OCI-LY3 (cell line): Measurements from ENCODE around the gene SCAMP5.

Experiments
- H2AFZ ChIP-seq: fragments of 200-600, 300-600 bp; shearing (Covaris generic); 2 replicates; pipeline ENCODE4 v1.6.0; 2014; ENCODE audit warnings: antibody characterized with exemption, low read depth, low read length
- H3K27ac ChIP-seq: fragments of 200-600, 300-600 bp; sonication (generic); 2 replicates; pipeline ENCODE4 v1.5.1; 2014; ENCODE audit warnings: mild to moderate bottlenecking, low read length, moderate library complexity, mixed read lengths
- H3K27me3 ChIP-seq: fragments of 200-600, 300-600 bp; sonication (generic); 2 replicates; pipeline ENCODE4 v1.6.1; 2014; ENCODE audit warnings: low read depth, low read length, mixed read lengths
- H3K36me3 ChIP-seq: fragments of 200-600, 300-600 bp; sonication (generic); replicated peaks from 2 replicates; pipeline ENCODE3; 2014; ENCODE audit warnings: low read depth, low read length, mixed read lengths
- H3K4me1 ChIP-seq: fragments of 300-600, 200-600 bp; sonication (generic); 2 replicates; pipeline ENCODE4 v1.6.1; 2014; ENCODE audit warnings: low read length, mixed read lengths
- H3K4me2 ChIP-seq: fragments of 200-600, 300-600 bp; sonication (generic); 2 replicates; pipeline ENCODE4 v1.6.1; 2014; ENCODE audit warnings: low read length, mixed read lengths
- H3K4me3 ChIP-seq: fragments of 300-600, 200-600 bp; sonication (generic); 2 replicates; pipeline ENCODE4 v1.5.1; 2014; ENCODE audit warnings: antibody characterized with exemption, mild to moderate bottlenecking, low read length, moderate library complexity
- H3K79me2 ChIP-seq: fragments of 300-600, 200-600 bp; shearing (Covaris generic); 2 replicates; pipeline ENCODE4 v1.6.1; 2014; ENCODE audit warnings: mild to moderate bottlenecking, low read length, mixed read lengths
- H3K9ac ChIP-seq: fragments of 300-600, 200-600 bp; shearing (Covaris generic); 2 replicates; pipeline ENCODE4 v1.6.0; 2014; ENCODE audit warnings: mild to moderate bottlenecking, low read length, moderate library complexity
- H3K9me3 ChIP-seq: fragments of 200-600, 300-600 bp; shearing (Covaris generic); 2 replicates; pipeline ENCODE4 v1.6.1; 2014; ENCODE audit warnings: low read length, mixed read lengths; ENCODE audit not compliant: insufficient read depth
- H4K20me1 ChIP-seq: fragments of 200-600, 300-600 bp; sonication (generic); 2 replicates; pipeline ENCODE4 v1.6.1; 2016; ENCODE audit warnings: low read length, mixed read lengths; ENCODE audit not compliant: insufficient read depth
- EZH2phosphoT487 ChIP-seq: fragments of 200-600 bp; shearing (Covaris generic); IDR thresholded peaks from 2 replicates; pipeline ENCODE4 v1.6.1; 2018; ENCODE audit warnings: antibody characterized with exemption, mixed run types, low read depth
- TF ChIP-seq, protein P1 (sequence below): fragments of 200-600, 300-600 bp; sonication (generic); IDR thresholded peaks from 2 replicates; pipeline ENCODE4 v1.5.1; 2014; ENCODE audit warnings: antibody characterized with exemption, low read length, low read depth

Gene SCAMP5

GRCh38 chr15:75043509-75044257 is 48.3 kb downstream of the SCAMP5 start:
- Histone ChIP-seq H2AFZ (no peak overlapping the region), H3K79me2 (no peaks in the 10 kb centered on the region), H3K9me3 (no peaks in the 10 kb centered on the region), H3K27ac (peak overlapping the region; percentile 64), H4K20me1 (peaks cover 41% of the 10 kb centered on the region), H3K4me2 (peak overlapping the region; percentile 63), H3K4me3 (peak overlapping the region; percentile 15), H3K4me1 (peaks cover 62% of the 10 kb centered on the region), H3K9ac (peak overlapping the region; percentile 30), H3K27me3 (peaks cover 47% of the 10 kb centered on the region), H3K36me3 (peaks cover 14% of the 10 kb centered on the region)
- TF ChIP-seq, protein P1, sequence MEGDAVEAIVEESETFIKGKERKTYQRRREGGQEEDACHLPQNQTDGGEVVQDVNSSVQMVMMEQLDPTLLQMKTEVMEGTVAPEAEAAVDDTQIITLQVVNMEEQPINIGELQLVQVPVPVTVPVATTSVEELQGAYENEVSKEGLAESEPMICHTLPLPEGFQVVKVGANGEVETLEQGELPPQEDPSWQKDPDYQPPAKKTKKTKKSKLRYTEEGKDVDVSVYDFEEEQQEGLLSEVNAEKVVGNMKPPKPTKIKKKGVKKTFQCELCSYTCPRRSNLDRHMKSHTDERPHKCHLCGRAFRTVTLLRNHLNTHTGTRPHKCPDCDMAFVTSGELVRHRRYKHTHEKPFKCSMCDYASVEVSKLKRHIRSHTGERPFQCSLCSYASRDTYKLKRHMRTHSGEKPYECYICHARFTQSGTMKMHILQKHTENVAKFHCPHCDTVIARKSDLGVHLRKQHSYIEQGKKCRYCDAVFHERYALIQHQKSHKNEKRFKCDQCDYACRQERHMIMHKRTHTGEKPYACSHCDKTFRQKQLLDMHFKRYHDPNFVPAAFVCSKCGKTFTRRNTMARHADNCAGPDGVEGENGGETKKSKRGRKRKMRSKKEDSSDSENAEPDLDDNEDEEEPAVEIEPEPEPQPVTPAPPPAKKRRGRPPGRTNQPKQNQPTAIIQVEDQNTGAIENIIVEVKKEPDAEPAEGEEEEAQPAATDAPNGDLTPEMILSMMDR, result peak; percentile 54
- TF ChIP-seq EZH2phosphoT487, result no peak

DNA sequence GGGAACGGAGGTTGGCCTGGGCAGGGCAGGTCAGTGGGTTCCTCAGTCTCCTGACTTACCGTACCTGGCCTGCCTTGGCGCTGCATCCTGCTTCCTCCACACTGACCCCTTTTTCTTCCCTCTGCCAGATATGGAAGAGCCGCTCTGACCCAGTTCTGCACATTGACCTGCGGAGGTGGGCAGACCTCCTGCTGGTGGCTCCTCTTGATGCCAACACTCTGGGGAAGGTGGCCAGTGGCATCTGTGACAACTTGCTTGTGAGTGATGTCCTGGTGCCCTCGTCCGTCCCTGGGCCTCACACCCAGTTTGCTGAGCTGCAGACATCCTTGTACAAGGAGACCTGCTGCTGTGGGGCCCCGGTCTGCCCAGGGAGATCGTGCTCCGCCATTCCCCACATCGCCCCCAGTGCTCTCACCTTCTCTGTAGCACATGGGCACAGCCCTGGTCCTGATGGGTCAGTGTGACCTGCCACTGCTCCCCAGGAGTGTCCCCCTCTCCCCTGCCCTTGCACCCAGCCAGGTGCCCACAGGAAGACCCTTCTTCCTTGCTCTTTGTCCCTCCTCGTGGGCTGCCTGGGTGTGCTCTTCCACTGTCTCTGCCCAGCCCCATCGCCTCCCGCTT is 49.0 kb downstream of the SCAMP5 start:
- peaks cover 21% of the 10 kb centered on the region for H3K36me3 ChIP-seq
- H3K4me3 ChIP-seq, result no peak overlapping the region
- no peaks in the 10 kb centered on the region for H3K9me3 ChIP-seq
- H3K4me2 ChIP-seq, result peak overlapping the region; percentile 63
- TF ChIP-seq, protein P1, result no peak
- TF ChIP-seq EZH2phosphoT487, result no peak
- peaks cover 62% of the 10 kb centered on the region for H3K4me1 ChIP-seq
- H3K79me2 ChIP-seq, result no peaks in the 10 kb centered on the region
- peaks cover 41% of the 10 kb centered on the region for H4K20me1 ChIP-seq
- no peak overlapping the region for H2AFZ ChIP-seq
- H3K27me3 ChIP-seq, result peaks cover 47% of the 10 kb centered on the region
- H3K9ac ChIP-seq, result no peak overlapping the region
- H3K27ac ChIP-seq, result no peak overlapping the region

GRCh38 chr15:75045332-75046015 is 50.1 kb downstream of the SCAMP5 start:
- Histone ChIP-seq H2AFZ (no peak overlapping the region), H3K27me3 (peaks cover 57% of the 10 kb centered on the region), H3K27ac (no peak overlapping the region), H3K9ac (no peak overlapping the region), H3K36me3 (peaks cover 22% of the 10 kb centered on the region), H3K79me2 (no peaks in the 10 kb centered on the region), H4K20me1 (peaks cover 48% of the 10 kb centered on the region), H3K9me3 (no peaks in the 10 kb centered on the region), H3K4me3 (no peak overlapping the region), H3K4me2 (no peak overlapping the region), H3K4me1 (peaks cover 62% of the 10 kb centered on the region)
- no peak for TF ChIP-seq EZH2phosphoT487
- TF ChIP-seq, protein P1, result no peak

- Histone ChIP-seq H3K9me3 (no peaks in the 10 kb centered on the region), H3K36me3 (peaks cover 16% of the 10 kb centered on the region), H4K20me1 (peaks cover 35% of the 10 kb centered on the region), H3K4me2 (no peak overlapping the region), H2AFZ (no peak overlapping the region), H3K4me1 (peaks cover 50% of the 10 kb centered on the region), H3K79me2 (no peaks in the 10 kb centered on the region), H3K4me3 (no peak overlapping the region), H3K9ac (no peak overlapping the region), H3K27me3 (peaks cover 50% of the 10 kb centered on the region), H3K27ac (no peak overlapping the region)
- no peak for TF ChIP-seq EZH2phosphoT487
- TF ChIP-seq, protein P1, result no peak
Observed at GRCh38 chr15:75048394-75048793, 53.0 kb downstream of the SCAMP5 start.
